Spleen (tissue), 7 donors: ENCODE data around the gene RFC2.

Experiments used
- CTCF ChIP-seq, 11 experiments: fragments of 200-600 bp in 7 of 11; fragments of 450-650 bp in 4 of 11; sonication (generic) in 4 of 11; IDR thresholded peaks in 8 of 11; conservative IDR thresholded peaks in 3 of 11; 1 replicate in 7 of 11; 2 replicates in 4 of 11; pipeline versions ENCODE4 v1.4.0 to v1.8.0; 2016 to 2021; ENCODE audit warnings: antibody characterized with exemption in 11 of 11, inconsistent platforms in 4 of 11, mild to moderate bottlenecking in 1 of 11
- POLR2A ChIP-seq, 3 donors: fragments of 450-650 bp; IDR thresholded peaks; one replicate each; pipeline ENCODE4 v1.5.1; 2017; ENCODE audit warnings: antibody characterized with exemption in 3 of 3, mild to moderate bottlenecking in 1 of 3
- donor health status: DM: no; HTN: no; CAD: no; lungs with moderate emphysema.
- donor health status: DM: no; HTN: no; CAD: no.
- donor health status: DM: no; HTN: no; CAD: no.

- TF ChIP-seq CTCF (IDR thresholded peaks at IDR 0.05 in 8 of 11, conservative IDR thresholded peaks at IDR 0.05 in 3 of 11) (no peak), POLR2A (IDR thresholded peaks at IDR 0.05) (no peak)
Observed at GRCh38 chr7:74216361-74216761, 37.8 kb downstream of the RFC2 start.
